ENCODE measurements around the gene C1RL. TPM values are rescaled to one million over a fixed set of nuclear protein-coding genes. Genes with fewer than 3 reads are reported as not detected.

The C1RL gene
- total RNA-seq, 4 donors from 2014 or later = 38.1 to 42.3 (median 40.4) TPM

GRCh38 chr12:7099290-7099996, 9.6 kb downstream of the C1RL start:
- 82 to 90% methylated on average over 8 to 9 of the region's 9 CpGs for WGBS, 2 donors
- intact Hi-C loops (cut with DNase I; ENCODE audit: low total_unique reads) = loop anchor here (10.0 kb wide), 1 partner anchor 145 kb away; the partner anchor contains the start of gene PTPN6
- H3K4me3 ChIP-seq (ENCODE audit: low read depth, poor library complexity, severe bottlenecking) = no peak overlapping the region
- no peak for TF ChIP-seq CTCF (IDR thresholded peaks at IDR 0.05)
- TF ChIP-seq POLR2A (IDR thresholded peaks at IDR 0.05) = no peak
- no peak for DNase-seq (ENCODE audit: low spot score in 2 of 2)

GRCh38 chr12:7096979-7097378, 12.0 kb downstream of the C1RL start:
- TF ChIP-seq CTCF (IDR thresholded peaks at IDR 0.05) (no peak), POLR2A (IDR thresholded peaks at IDR 0.05) (no peak)
- no peak overlapping the region for H3K4me3 ChIP-seq (ENCODE audit: low read depth, poor library complexity, severe bottlenecking)
- DNase-seq (ENCODE audit: low spot score in 2 of 2) = no peak
- WGBS, 2 donors = 81 to 86% methylated on average over 19 of the region's 19 CpGs
- intact Hi-C loops (cut with DNase I; ENCODE audit: low total_unique reads) = loop anchor here (10.0 kb wide), 1 partner anchor 142 kb away; the partner anchor contains the start of gene PTPN6

GRCh38 chr12:7096006-7096932, 12.7 kb downstream of the C1RL start:
- intact Hi-C loops (cut with DNase I; ENCODE audit: low total_unique reads) = loop anchor here (10.0 kb wide), 1 partner anchor 141 kb away; the partner anchor contains the start of gene PTPN6

GRCh38 chr12:7093892-7094291, 15.1 kb downstream of the C1RL start:
- intact Hi-C loops (cut with DNase I; ENCODE audit: low total_unique reads) = loop anchor here (10.0 kb wide), 1 partner anchor 139 kb away; the partner anchor contains the start of gene PTPN6
- peak in 1 of 2 donors; percentile 87 for DNase-seq (ENCODE audit: low spot score in 2 of 2)
- TF ChIP-seq CTCF (IDR thresholded peaks at IDR 0.05) (no peak), POLR2A (IDR thresholded peaks at IDR 0.05) (no peak)
- WGBS, 2 donors = 57 to 61% methylated on average over 10 of the region's 10 CpGs
- H3K4me3 ChIP-seq (ENCODE audit: low read depth, poor library complexity, severe bottlenecking) = no peak overlapping the region

More at GRCh38 chr12:7096006-7096932, 12.7 kb downstream of the C1RL start:
- WGBS, 2 donors = 80 to 86% methylated on average over 25 to 26 of the region's 26 CpGs
- TF ChIP-seq CTCF (IDR thresholded peaks at IDR 0.05) (no peak), POLR2A (IDR thresholded peaks at IDR 0.05) (no peak)
- DNase-seq (ENCODE audit: low spot score in 2 of 2) = no peak
- H3K4me3 ChIP-seq (ENCODE audit: low read depth, poor library complexity, severe bottlenecking) = no peak overlapping the region

- TF ChIP-seq POLR2A (IDR thresholded peaks at IDR 0.05) (no peak), CTCF (IDR thresholded peaks at IDR 0.05) (no peak)
- WGBS, 2 donors = 60 to 70% methylated on average over 5 of the region's 5 CpGs
- no peak overlapping the region for H3K4me3 ChIP-seq (ENCODE audit: low read depth, poor library complexity, severe bottlenecking)
- peak in 1 of 2 donors; percentile 72 for DNase-seq (ENCODE audit: low spot score in 2 of 2)
- intact Hi-C loops (cut with DNase I; ENCODE audit: low total_unique reads) = loop anchor here (10.0 kb wide), 1 partner anchor 139 kb away; the partner anchor contains the start of gene PTPN6
Measured at GRCh38 chr12:7093486-7093885, 15.5 kb downstream of the C1RL start.
